H1 (cell line): Measurements from ENCODE around the gene RPP14. TPM values are rescaled to one million over a fixed set of nuclear protein-coding genes. Genes with fewer than 3 reads are reported as not detected.

Experiments
- ASH2L ChIP-seq: fragments of 200-600, 300-600 bp; sonication (generic); IDR thresholded peaks from one replicate; pipeline ENCODE4 v1.7.1; 2017; ENCODE audit warnings: low read length
- FOSL1 ChIP-seq: IDR thresholded peaks from 2 replicates; pipeline ENCODE4 v1.6.1; 2011; ENCODE audit warnings: mild to moderate bottlenecking, low read depth, low read length, moderate library complexity; ENCODE audit not compliant: insufficient read depth
- KDM1A ChIP-seq: fragments of 200-600, 300-600 bp; sonication (generic); IDR thresholded peaks from 2 replicates; pipeline ENCODE4 v1.7.1; 2016; ENCODE audit warnings: mild to moderate bottlenecking, low read length, borderline replicate concordance
- RXRA ChIP-seq: IDR thresholded peaks from 2 replicates; pipeline ENCODE4 v1.6.1; 2011; ENCODE audit warnings: low read depth, mild to moderate bottlenecking, low read length, moderate library complexity; ENCODE audit not compliant: insufficient read depth
- polyA plus RNA-seq, 7 experiments: library from polyadenylated mRNA; depleted of rRNA in 3 of 7; stranded (reverse) in 5 of 7; unstranded in 2 of 7; fragments of >200 nt in 5 of 7; fragments of 200-250 nt in 2 of 7; gene quantifications; 1 replicate in 5 of 7; 2 replicates in 1 of 7; 4 replicates in 1 of 7; pipeline versions ENCODE4 v1.2.1 to v1.2.3, GENCODE V29; 2011 to 2013; ENCODE audit warnings: missing spikeins in 2 of 7, mixed read lengths in 2 of 7
- total RNA-seq: library from RNA; stranded (reverse); fragmentation: NEBNext Ultra II Directional; extraction: Animal tissue kit (Norgen Biotek cat#: 25700); gene quantifications from 2 replicates; pipeline ENCODE4 v1.2.1, GENCODE V29; 2021
- TF ChIP-seq, protein P1 (sequence below): IDR thresholded peaks from 2 replicates; pipeline ENCODE4 v1.6.1; 2012; ENCODE audit warnings: inconsistent platforms
- TF ChIP-seq, protein P2 (sequence below): IDR thresholded peaks from 2 replicates; pipeline ENCODE4 v1.6.1; 2012; ENCODE audit warnings: low read length, inconsistent platforms

RPP14 gene
- total and polyA plus RNA-seq, 2 of the 8 experiments (the other 6 are each of a cell fraction or from before 2014, with no cell fraction given): 11.7 to 23.4 TPM

DNA sequence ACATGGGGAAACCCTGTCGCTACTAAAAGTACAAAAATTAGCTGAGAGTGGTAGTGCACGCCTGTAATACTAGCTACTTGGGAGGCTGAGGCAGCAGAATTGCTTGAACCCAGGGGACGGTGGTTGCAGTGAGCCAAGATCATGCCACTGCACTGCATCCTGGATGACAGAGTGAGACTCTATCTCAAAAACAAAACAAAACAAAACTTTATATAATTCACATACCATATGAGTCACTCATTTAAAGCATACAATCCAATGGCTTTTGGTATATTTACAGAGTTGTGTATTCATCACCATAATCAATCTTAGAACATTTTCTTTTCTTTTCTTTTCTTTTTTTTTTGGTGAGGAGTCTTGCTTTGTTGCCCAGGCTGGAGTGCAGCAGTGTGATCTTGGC is 35.3 kb downstream of the RPP14 start (continued):
- TF ChIP-seq, protein P1, sequence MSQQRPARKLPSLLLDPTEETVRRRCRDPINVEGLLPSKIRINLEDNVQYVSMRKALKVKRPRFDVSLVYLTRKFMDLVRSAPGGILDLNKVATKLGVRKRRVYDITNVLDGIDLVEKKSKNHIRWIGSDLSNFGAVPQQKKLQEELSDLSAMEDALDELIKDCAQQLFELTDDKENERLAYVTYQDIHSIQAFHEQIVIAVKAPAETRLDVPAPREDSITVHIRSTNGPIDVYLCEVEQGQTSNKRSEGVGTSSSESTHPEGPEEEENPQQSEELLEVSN: no peak
- no peak for TF ChIP-seq FOSL1
- no peak for TF ChIP-seq ASH2L
- no peak for TF ChIP-seq RXRA
- TF ChIP-seq, protein P2, sequence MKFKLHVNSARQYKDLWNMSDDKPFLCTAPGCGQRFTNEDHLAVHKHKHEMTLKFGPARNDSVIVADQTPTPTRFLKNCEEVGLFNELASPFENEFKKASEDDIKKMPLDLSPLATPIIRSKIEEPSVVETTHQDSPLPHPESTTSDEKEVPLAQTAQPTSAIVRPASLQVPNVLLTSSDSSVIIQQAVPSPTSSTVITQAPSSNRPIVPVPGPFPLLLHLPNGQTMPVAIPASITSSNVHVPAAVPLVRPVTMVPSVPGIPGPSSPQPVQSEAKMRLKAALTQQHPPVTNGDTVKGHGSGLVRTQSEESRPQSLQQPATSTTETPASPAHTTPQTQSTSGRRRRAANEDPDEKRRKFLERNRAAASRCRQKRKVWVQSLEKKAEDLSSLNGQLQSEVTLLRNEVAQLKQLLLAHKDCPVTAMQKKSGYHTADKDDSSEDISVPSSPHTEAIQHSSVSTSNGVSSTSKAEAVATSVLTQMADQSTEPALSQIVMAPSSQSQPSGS: no peak
- TF ChIP-seq KDM1A: no peak
